Skeletal muscle satellite cell (primary cell): ENCODE data around the gene KCNIP1.
"Not testable (repeated sequence)": the region's sequence is repeated elsewhere in the genome, so short reads cannot be mapped to it uniquely, and the experiment has no call there.

Experiments used
- H3K27me3 ChIP-seq: 2 replicates; pipeline ENCODE4 v1.7.0; 2013; ENCODE audit warnings: low read length; ENCODE audit not compliant: control insufficient read depth, insufficient read depth
- H3K36me3 ChIP-seq: 2 replicates; pipeline ENCODE4 v1.7.0; 2013; ENCODE audit warnings: mild to moderate bottlenecking, control low read depth, low read length; ENCODE audit not compliant: insufficient read depth
- H3K4me1 ChIP-seq: 2 replicates; pipeline ENCODE4 v1.7.0; 2013; ENCODE audit warnings: low read length; ENCODE audit not compliant: control insufficient read depth, insufficient read depth
- H3K4me2 ChIP-seq: 2 replicates; pipeline ENCODE4 v1.7.0; 2013; ENCODE audit warnings: mild to moderate bottlenecking, low read length
- H3K4me3 ChIP-seq: 2 replicates; pipeline ENCODE4 v1.7.0; 2013; ENCODE audit warnings: low read length
- H3K9ac ChIP-seq: 2 replicates; pipeline ENCODE4 v1.7.0; 2013; ENCODE audit warnings: mild to moderate bottlenecking, low read depth, low read length, moderate library complexity
- H3K9me3 ChIP-seq: replicated peaks from 2 replicates; pipeline ENCODE4 v1.7.0; 2013; ENCODE audit warnings: mild to moderate bottlenecking, control low read depth, low read length

The KCNIP1 gene

DNA sequence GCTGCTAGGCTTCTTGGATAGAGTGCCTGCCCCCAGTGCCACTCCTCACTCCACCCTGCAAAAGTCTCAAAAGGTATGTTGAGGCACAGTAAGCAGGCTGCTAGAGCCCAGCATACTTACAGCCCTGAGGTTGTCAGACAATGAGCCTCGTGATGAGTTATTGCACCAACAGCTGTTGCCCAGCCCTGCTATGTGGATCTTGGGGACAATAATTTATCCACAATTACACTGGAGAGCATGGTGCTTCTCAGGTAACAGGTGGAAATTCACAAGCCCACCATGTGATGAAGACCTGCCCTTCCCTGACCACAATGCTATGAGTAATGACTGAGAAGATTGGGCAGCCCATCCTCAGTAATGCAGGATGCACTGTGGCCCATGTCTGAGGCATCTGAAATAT lies 36.5 kb downstream of the KCNIP1 start:
- Histone ChIP-seq H3K4me3 (no peak overlapping the region), H3K36me3 (no peaks in the 10 kb centered on the region), H3K27me3 (no peaks in the 10 kb centered on the region), H3K4me1 (no peaks in the 10 kb centered on the region), H3K9me3 (peaks cover 2% of the 10 kb centered on the region), H3K4me2 (no peak overlapping the region), H3K9ac (no peak overlapping the region)

DNA sequence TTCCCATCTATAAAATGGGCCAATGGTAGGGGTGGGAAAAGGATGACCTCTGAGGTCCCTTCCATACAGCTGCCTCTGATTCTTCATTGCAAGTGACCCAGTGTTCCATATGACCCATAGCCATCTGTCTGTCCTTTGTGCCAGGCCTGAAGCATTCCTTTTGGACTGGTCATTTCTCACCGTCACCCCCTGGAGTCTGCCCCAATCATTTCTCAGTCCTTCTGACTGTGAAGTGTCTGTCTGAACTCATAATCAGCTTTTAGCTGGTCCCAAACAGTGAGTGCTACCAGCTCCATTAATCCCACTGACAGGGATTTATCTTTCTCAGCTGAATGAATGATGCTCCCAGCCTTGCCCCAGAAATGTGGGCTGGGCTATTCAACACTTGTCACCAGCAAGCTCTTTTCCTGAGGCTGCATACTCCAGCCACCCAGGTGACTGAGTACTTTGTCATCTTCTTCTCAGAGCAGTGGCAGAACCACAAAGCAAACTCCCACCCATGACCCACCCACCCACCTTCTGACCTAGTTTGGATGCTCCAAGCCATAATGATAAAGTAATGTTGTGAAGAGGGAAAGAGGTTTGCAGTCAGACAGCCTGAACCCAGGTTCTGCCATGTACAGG lies 37.4 kb downstream of the KCNIP1 start:
- Histone ChIP-seq H3K9ac (no peak overlapping the region), H3K4me1 (no peaks in the 10 kb centered on the region), H3K4me3 (no peak overlapping the region), H3K27me3 (peaks cover 4% of the 10 kb centered on the region), H3K9me3 (peaks cover 2% of the 10 kb centered on the region), H3K36me3 (no peaks in the 10 kb centered on the region), H3K4me2 (no peak overlapping the region)

DNA sequence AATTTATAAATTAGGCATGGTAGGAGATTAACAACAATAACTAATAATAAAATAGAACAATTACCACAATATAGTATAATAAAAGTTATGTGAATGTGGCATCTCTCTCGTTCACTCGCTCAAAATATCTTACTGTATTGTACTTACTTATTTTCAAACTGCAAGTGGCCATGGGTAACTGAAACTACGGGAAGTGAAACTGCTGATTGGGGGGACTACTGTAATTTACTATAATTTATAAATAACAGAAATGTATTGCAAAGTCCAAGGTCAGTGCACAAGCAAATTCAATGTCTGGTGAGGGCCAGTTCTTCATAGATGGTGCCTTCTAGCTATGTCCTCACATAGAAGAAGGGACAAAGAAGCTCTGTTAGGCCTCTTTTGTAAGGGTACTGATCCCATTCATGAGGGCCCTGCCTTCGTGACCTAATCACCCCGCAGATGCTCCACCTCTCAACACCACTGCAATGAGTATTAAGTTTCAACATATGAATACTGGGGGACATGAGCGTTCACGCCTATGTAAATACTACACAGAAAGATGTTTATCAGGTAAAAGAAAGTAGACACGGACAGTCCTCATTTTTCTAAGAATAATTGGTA lies 39.0 kb downstream of the KCNIP1 start:
- Histone ChIP-seq H3K9me3 (peaks cover 2% of the 10 kb centered on the region), H3K9ac (no peak overlapping the region), H3K36me3 (no peaks in the 10 kb centered on the region), H3K27me3 (peaks cover 4% of the 10 kb centered on the region), H3K4me2 (no peak overlapping the region), H3K4me3 (no peak overlapping the region), H3K4me1 (no peaks in the 10 kb centered on the region)

DNA sequence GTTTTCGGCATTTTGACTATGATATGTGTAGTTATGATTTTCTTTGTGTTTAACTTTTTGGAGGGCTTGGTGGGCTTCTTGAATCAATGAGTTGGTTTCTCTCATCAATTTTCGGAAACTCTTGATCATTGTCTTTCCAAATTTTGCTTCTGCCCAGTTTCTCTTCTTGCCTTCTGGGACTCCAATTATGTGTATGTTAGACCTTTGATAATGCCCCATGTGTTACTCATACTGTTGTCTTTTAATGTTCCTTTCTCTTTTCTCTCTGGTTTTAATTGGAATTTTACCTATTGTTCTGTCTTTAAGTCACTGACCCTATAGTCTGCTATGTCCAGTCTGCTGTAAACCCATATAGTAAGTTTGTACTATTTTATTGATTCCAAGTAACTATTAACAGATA lies 41.5 kb downstream of the KCNIP1 start:
- Histone ChIP-seq H3K36me3 (no peaks in the 10 kb centered on the region), H3K27me3 (peaks cover 7% of the 10 kb centered on the region), H3K9me3 (peaks cover 2% of the 10 kb centered on the region), H3K4me3 (no peak overlapping the region), H3K4me2 (no peak overlapping the region), H3K9ac (no peak overlapping the region), H3K4me1 (no peaks in the 10 kb centered on the region)

DNA sequence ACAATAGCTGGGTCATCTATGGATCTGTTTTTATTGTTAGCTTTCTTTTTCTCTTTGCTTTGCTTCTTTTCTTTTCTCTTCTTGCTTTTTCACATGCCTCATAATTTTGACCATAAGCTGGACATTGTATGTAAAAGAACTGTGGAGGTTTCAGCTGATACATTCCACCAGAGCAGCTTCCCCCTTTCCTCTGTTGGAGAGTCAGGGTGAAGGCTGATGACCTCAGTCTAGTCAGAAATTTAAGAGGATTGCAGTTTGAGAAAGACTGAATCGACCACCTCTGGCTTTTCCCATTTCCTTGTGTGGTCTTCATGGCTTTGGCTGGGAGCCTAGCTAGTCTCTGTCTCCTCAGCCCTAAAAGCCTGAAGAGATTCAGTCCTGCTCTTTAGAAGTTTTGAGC lies 42.0 kb downstream of the KCNIP1 start:
- Histone ChIP-seq H3K9me3 (peaks cover 2% of the 10 kb centered on the region), H3K36me3 (no peaks in the 10 kb centered on the region), H3K4me2 (no peak overlapping the region), H3K9ac (no peak overlapping the region), H3K4me3 (no peak overlapping the region), H3K4me1 (no peaks in the 10 kb centered on the region), H3K27me3 (peaks cover 7% of the 10 kb centered on the region)

DNA sequence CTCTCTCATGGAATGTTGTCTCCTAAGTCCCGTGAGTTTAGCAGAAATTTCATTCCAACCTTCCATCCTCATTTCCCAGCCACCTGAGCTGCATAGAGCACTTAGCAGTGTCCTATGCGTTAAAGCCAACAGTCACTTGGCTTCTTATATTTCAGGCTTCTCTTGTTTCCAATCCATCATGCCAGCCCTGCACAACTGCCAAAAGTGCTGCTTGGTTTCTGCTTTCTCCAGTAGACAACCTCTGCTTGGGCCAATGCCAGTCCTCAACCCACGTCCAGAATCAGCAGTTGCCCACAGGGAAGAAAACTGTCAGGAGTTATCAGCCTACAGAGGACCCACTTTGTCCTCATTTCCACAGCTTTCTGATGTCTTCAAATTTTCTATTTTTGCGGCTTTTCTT lies 42.5 kb downstream of the KCNIP1 start:
- peaks cover 2% of the 10 kb centered on the region for H3K9me3 ChIP-seq
- no peak overlapping the region for H3K4me2 ChIP-seq
- no peak overlapping the region for H3K4me3 ChIP-seq
- no peaks in the 10 kb centered on the region for H3K36me3 ChIP-seq
- H3K9ac ChIP-seq, result no peak overlapping the region
- peaks cover 7% of the 10 kb centered on the region for H3K27me3 ChIP-seq
- no peaks in the 10 kb centered on the region for H3K4me1 ChIP-seq

DNA sequence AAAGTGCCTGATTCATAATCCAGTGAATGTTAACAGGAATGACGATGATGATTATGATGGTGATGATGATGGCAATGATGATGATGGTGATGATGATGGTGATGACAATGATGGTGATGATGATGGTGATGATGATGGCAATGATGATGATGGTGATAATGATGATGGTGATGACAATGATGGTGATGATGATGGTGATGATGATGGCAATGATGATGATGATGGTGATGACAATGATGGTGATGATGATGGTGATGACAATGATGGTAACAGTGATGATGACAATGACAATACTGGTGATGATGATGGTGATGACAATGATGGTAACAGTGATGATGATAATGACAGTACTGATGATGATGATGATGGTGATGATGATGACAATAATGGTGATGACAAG lies 46.6 kb downstream of the KCNIP1 start:
- H3K4me1 ChIP-seq, H3K36me3 ChIP-seq, H3K27me3 ChIP-seq, H3K9me3 ChIP-seq, H3K9ac ChIP-seq, H3K4me2 ChIP-seq, H3K4me3 ChIP-seq: not testable (repeated sequence)

DNA sequence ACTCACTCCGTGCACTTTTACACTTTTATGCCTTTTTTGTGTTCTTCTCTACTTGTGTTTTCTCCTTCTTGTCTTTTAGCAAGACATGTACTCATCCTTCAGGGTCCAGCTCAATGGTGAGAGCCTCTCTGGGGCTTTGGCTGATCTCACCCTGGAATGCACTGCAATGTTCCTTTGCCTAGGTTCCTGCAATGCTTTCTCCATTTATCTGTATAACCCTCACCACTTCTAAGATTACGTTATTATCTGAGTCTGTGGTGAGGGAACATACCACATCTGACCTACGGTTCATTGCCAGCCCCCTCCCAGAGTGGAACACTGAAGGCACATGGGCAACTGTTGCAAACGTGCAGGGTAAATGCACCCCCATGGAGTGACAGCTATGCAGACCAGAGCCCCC lies 47.3 kb downstream of the KCNIP1 start:
- Histone ChIP-seq H3K4me2 (no peak overlapping the region), H3K36me3 (no peaks in the 10 kb centered on the region), H3K27me3 (peaks cover 3% of the 10 kb centered on the region), H3K4me3 (no peak overlapping the region), H3K9me3 (no peaks in the 10 kb centered on the region), H3K4me1 (no peaks in the 10 kb centered on the region), H3K9ac (no peak overlapping the region)

DNA sequence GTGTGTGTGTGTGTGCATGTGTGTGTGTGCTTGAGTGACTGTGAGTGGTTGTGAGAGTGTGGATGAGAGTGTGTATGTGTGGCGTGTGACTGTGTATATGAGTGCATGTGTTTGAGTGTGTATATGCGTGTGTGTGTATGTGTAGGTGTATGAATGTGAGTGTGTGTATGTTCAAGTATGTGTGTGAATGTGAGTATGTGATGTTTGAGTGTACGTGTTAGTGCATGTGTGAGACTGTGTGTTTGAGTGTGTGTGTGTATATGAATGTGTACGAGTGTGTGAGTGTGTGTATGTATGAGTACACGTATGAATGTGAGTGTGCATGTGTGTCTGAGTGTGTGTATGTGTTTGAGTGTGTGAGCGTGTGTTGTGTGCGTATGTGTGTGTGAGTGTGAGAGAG lies 47.8 kb downstream of the KCNIP1 start:
- peaks cover 3% of the 10 kb centered on the region for H3K27me3 ChIP-seq
- H3K4me3 ChIP-seq, result no peak overlapping the region
- no peak overlapping the region for H3K4me2 ChIP-seq
- H3K4me1 ChIP-seq, result no peaks in the 10 kb centered on the region
- H3K9me3 ChIP-seq, result no peaks in the 10 kb centered on the region
- H3K9ac ChIP-seq, result no peak overlapping the region
- H3K36me3 ChIP-seq, result no peaks in the 10 kb centered on the region

DNA sequence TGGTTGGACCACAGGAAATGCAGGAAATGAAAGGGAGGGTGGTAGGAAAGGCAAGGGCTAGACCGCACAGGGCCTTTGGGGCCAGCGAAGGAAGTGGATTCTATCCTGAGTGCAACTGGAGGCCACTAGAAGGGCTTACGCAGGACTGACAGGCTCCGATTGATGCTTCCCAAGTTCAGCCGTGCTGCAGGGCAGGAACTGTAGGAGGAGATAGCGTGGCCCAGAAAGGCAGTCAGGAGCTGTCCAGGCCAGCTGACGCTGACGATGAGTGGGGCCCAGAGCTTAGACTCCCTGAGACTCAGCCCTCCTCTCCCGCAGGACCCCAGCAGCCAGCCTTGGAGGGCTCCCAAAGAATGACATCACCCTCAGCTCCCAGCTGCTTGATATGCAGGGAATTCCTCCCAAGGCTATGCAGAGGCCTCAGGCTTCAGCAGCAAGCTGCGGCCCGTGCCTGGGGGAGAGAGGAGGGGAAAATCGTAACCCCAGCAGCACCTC lies 48.8 kb downstream of the KCNIP1 start:
- peaks cover 3% of the 10 kb centered on the region for H3K27me3 ChIP-seq
- H3K9ac ChIP-seq, result no peak overlapping the region
- H3K4me1 ChIP-seq, result no peaks in the 10 kb centered on the region
- H3K9me3 ChIP-seq, result no peaks in the 10 kb centered on the region
- H3K4me3 ChIP-seq, result no peak overlapping the region
- H3K36me3 ChIP-seq, result no peaks in the 10 kb centered on the region
- no peak overlapping the region for H3K4me2 ChIP-seq

DNA sequence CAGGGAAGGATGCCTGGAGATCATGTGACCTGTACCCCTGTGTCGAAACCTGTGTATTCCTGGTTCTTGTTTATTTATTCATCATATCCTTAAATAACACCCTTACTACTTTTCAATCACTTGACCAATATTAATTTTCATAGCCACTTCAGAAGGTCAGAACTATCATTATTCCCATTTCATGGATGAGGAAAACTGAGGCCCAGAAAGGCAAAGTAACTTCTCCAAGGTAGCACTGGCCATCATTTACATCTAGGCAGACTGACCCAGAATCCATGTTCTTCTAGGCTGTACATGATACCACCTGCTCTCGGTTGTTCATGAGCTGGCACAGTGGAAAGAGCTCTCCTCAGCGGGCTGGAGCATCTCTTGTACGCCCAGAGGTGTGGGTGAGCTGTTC lies 49.4 kb downstream of the KCNIP1 start:
- Histone ChIP-seq H3K4me3 (no peak overlapping the region), H3K9me3 (no peaks in the 10 kb centered on the region), H3K9ac (no peak overlapping the region), H3K4me2 (no peak overlapping the region), H3K36me3 (no peaks in the 10 kb centered on the region), H3K27me3 (peaks cover 3% of the 10 kb centered on the region), H3K4me1 (no peaks in the 10 kb centered on the region)
